Astrocyte of the spinal cord (primary cell): ENCODE data around the gene VOPP1.
A peak's percentile ranks its signal among the peaks of the same experiment; 100 is the strongest.

Experiments
- DNase-seq: peaks from one replicate; pipeline ENCODE4 v3.0.0; 2011; ENCODE audit warnings: low read depth, low spot score
- H3K4me3 ChIP-seq: 2 replicates; pipeline ENCODE4 v1.5.1; 2011; ENCODE audit warnings: low read depth, mild to moderate bottlenecking, low read length, moderate library complexity
- in situ Hi-C: cut with HindIII; loops from 2 replicates; pipeline ENCODE4 v1.10.0; 2017; ENCODE audit warnings: low sequenced_read_pairs
- TF ChIP-seq, protein P1 (sequence below): IDR thresholded peaks from 2 replicates; pipeline ENCODE4 v1.5.1; 2012; ENCODE audit warnings: low read depth, mild to moderate bottlenecking, low read length, inconsistent platforms

The VOPP1 gene

GRCh38 chr7:55570218-55570873 is 2.0 kb downstream of the VOPP1 start:
- in situ Hi-C loops = no loop called here
- TF ChIP-seq, protein P1, sequence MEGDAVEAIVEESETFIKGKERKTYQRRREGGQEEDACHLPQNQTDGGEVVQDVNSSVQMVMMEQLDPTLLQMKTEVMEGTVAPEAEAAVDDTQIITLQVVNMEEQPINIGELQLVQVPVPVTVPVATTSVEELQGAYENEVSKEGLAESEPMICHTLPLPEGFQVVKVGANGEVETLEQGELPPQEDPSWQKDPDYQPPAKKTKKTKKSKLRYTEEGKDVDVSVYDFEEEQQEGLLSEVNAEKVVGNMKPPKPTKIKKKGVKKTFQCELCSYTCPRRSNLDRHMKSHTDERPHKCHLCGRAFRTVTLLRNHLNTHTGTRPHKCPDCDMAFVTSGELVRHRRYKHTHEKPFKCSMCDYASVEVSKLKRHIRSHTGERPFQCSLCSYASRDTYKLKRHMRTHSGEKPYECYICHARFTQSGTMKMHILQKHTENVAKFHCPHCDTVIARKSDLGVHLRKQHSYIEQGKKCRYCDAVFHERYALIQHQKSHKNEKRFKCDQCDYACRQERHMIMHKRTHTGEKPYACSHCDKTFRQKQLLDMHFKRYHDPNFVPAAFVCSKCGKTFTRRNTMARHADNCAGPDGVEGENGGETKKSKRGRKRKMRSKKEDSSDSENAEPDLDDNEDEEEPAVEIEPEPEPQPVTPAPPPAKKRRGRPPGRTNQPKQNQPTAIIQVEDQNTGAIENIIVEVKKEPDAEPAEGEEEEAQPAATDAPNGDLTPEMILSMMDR = no peak
- DNase-seq = no peak
- peak overlapping the region; percentile 80 for H3K4me3 ChIP-seq

GRCh38 chr7:55569797-55570196 is 2.5 kb downstream of the VOPP1 start:
- no peak for DNase-seq
- TF ChIP-seq, protein P1 = no peak
- in situ Hi-C loops = no loop called here
- no peak overlapping the region for H3K4me3 ChIP-seq

DNA sequence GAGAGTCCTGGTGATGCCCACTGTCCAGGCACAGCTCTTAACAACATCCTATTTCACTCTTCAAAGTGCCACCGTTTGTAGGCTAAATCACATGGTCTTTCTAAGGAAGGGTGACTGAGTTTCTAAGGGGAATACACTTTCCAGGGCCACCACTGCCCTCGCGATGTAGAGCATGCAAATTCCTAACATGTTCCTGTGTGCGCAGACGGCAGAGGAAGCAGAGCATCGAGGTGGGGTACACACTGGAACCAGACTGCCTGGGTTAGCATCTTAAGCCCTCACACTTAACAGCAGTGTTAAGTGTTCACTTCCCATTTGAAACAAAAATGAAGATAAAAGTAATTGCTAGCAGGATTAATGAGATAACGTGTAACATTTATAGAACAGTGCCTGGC is 3.0 kb downstream of the VOPP1 start:
- in situ Hi-C loops = no loop called here
- TF ChIP-seq, protein P1 = no peak
- DNase-seq = no peak
- H3K4me3 ChIP-seq = no peak overlapping the region

DNA sequence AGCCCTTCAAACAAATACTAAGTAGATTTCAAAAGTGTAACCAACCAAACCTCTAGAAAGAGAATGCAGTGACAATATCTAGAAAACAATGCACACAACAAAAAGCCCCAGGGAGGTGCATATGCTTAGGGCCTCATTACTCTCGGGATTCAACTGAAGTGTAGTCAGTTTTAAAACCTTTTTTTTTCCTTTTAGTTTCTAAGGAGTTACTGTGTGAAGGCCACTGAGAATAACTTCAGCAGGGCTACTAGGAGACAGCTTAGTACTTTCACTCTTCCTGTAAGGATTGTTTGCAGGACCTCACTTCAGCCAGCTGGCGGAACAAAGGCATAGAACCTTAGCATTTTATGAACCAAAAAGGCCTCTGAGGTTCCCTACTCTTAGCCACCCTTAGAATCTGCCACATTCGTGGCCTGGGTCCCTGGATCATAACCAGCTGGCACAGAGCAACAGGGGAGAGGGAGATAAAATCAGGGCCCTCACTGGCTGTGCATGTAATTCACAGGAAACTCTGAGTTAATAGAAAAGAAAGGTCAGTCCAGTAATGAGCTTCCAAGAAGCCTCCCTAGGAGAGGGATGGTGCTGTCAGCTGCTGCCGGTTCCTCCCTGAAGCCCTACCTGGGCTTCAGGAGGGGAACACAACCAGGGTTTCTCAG is 3.6 kb downstream of the VOPP1 start:
- H3K4me3 ChIP-seq = no peak overlapping the region
- in situ Hi-C loops = no loop called here
- TF ChIP-seq, protein P1 = peak; percentile 18
- peak; percentile 39 for DNase-seq

- TF ChIP-seq, protein P1 = no peak
- DNase-seq = no peak
- in situ Hi-C loops = no loop called here
- H3K4me3 ChIP-seq = no peak overlapping the region
These were observed 4.7 kb downstream of the VOPP1 start for GRCh38 chr7:55567571-55567970.

DNA sequence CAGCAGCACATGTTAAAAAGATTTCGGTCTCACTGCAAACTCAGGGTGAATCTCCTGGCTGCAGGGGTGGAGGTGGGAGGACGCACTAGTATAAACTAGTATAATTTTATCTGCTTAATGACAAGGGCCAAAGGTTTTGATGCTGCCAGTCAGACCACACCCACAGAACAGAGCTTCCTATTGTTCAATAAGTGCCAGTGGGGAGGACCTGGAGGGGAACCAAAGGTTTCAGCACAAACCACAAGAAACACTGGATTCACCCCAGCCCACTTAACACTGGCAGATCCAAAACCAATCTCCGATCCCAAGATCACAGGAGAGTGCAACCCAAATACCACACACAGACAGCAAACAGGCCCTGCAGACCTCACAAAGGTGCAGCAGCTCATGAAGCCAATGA is 6.6 kb downstream of the VOPP1 start:
- TF ChIP-seq, protein P1 = no peak
- DNase-seq = no peak
- in situ Hi-C loops = no loop called here
- H3K4me3 ChIP-seq = no peak overlapping the region
